ENCODE measurements around the gene TMPO. TPM values are rescaled to one million over a fixed set of nuclear protein-coding genes. Genes with fewer than 3 reads are reported as not detected.

TMPO gene
- total and polyA plus RNA-seq, 10 of the 15 experiments (the other 5 are each of a cell fraction or from before 2014, with no cell fraction given), result 79.8 to 246 (median 179) TPM

DNA sequence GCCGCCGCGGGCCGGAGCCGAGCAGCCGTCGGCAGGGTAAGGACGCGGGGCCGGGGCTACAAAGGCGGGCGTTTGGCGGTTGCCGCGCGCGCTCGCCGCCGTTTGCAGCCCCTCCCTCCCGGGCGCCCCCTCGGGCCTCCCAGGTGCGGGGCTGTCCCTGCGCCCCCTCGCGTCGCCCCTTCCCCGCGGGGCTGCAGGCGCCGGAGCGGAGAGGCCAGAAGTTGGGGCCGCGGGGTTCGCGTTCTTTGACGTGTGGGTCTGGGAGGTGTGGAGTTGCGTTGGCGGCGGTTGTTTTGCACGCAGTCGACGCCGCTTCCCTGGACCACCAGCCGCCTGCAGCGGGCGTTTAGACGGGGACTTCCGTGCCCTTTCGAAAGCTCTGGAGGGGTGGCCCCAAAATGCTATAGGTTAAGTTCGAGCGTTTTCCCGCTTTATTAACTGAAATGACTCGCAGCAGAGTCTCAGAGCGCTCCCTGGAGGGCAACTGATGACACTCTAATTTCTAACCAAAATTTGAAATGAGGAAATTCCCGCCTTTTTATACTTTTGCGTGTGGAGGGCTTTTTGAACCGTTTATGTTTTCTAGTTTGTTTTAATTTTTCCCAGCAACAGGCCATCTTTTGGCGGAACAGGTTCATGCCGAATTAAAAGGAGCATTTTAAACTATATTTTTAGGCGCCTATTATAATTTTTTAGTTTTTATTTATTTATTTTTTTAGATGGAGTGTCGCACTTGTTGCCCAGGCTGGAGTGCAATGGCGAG, 902 bp downstream of the TMPO start:
- H3K4me1 ChIP-seq (ENCODE audit: control insufficient read depth, insufficient read depth, low read length), result peaks cover 13% of the 10 kb centered on the region
- CTCF ChIA-PET, result interaction anchor here (0.6 to 8.0 kb wide), 5 partner anchors 11 to 183 kb away, joined by 3 to 101 read pairs (median 4); no protein-coding TSS in a partner anchor
- POLR2A ChIA-PET, result interaction anchor here (0.6 to 2.0 kb wide), 8 partner anchors 10 to 238 kb away, joined by 3 to 8 read pairs (median 3); partner anchors contain the start of gene SLC25A3
- no TSS peak for BruUV-seq (replicated peaks)
- intact Hi-C loops (cut with micrococcal nuclease; ENCODE audit: unreplicated experiment), result loop anchor here (1.0 to 5.0 kb wide), 5 partner anchors 13 to 199 kb away; partner anchors contain the start of gene SLC25A3
- WGBS (ENCODE audit: insufficient coverage, insufficient replicate concordance, low lambda C conversion rate, missing lambda C conversion rate), result under 1% methylated on average over 55 of the region's 64 CpGs
- no peaks in the 10 kb centered on the region for H3K36me3 ChIP-seq (ENCODE audit: control insufficient read depth in 2 of 2, insufficient read depth in 2 of 2, low read length in 1 of 2)
- H3K9ac ChIP-seq (ENCODE audit: control insufficient read depth, insufficient read depth, low read length), result peak overlapping the region; percentile 100
- peak overlapping the region; percentile 92 for H3K4me3 ChIP-seq
- peak; percentile 75 for FAIRE-seq
- no peaks in the 10 kb centered on the region for H3K27me3 ChIP-seq (replicated peaks in 1 of 2; ENCODE audit: control insufficient read depth in 2 of 2, insufficient read depth in 2 of 2, low read length in 1 of 2)
- H4K20me1 ChIP-seq (ENCODE audit: control insufficient read depth, insufficient read depth), result no peaks in the 10 kb centered on the region
- RAD21 ChIA-PET (ENCODE audit: unreplicated experiment), result interaction anchor here (0.7 to 2.1 kb wide), 5 partner anchors 15 to 116 kb away, joined by 3 to 17 read pairs (median 3); no protein-coding TSS in a partner anchor
- DNase-seq (ENCODE audit: low read depth, low spot score), result peak; percentile 79
- H3K4me2 ChIP-seq (ENCODE audit: control insufficient read depth, insufficient read depth), result peak overlapping the region; percentile 30; the same call in 1 of the 2 replicates
- peak; percentile 64 for ATAC-seq
- peaks cover 81% of the 10 kb centered on the region for H3K79me2 ChIP-seq (ENCODE audit: control insufficient read depth, insufficient read depth, low read length)
- H3K27ac ChIP-seq (ENCODE audit: control insufficient read depth, insufficient read depth), result peak overlapping the region; percentile 99
- in situ Hi-C loops (cut with MboI), result no loop called here
- SMC1A ChIA-PET (ENCODE audit: uncharacterized antibody, unreplicated experiment), result interaction anchor here (0.8 to 4.6 kb wide), 4 partner anchors 9 to 77 kb away, joined by 3 to 44 read pairs (median 3); partner anchors contain the start of gene SLC25A3
- H2AFZ ChIP-seq (ENCODE audit: control insufficient read depth, low read depth, low read length), result peak overlapping the region; percentile 81
- H3K9me3 ChIP-seq (replicated peaks; ENCODE audit: control insufficient read depth, insufficient read depth, low read length), result no peaks in the 10 kb centered on the region
- TF ChIP-seq, protein P1, sequence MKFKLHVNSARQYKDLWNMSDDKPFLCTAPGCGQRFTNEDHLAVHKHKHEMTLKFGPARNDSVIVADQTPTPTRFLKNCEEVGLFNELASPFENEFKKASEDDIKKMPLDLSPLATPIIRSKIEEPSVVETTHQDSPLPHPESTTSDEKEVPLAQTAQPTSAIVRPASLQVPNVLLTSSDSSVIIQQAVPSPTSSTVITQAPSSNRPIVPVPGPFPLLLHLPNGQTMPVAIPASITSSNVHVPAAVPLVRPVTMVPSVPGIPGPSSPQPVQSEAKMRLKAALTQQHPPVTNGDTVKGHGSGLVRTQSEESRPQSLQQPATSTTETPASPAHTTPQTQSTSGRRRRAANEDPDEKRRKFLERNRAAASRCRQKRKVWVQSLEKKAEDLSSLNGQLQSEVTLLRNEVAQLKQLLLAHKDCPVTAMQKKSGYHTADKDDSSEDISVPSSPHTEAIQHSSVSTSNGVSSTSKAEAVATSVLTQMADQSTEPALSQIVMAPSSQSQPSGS (IDR thresholded peaks at IDR 0.05; ENCODE audit: low read length), result peak; percentile 67
- TF ChIP-seq PAX8 (IDR thresholded peaks at IDR 0.05) (no peak; the same call in 1 of the 2 replicates), STAT1 (conservative IDR thresholded peaks at IDR 0.05) (0 out of 2 replicates have a peak, but pooled peaks have one; percentile 41), GABPA (IDR thresholded peaks at IDR 0.05; ENCODE audit: low read depth) (0 out of 2 replicates have a peak, but pooled peaks have one; percentile 15), FOXM1 (IDR thresholded peaks at IDR 0.05; ENCODE audit: low read depth, low read length) (peak; percentile 96), HDAC6 (IDR thresholded peaks at IDR 0.05; ENCODE audit: unreplicated experiment) (no peak), SMAD5 (IDR thresholded peaks at IDR 0.05; ENCODE audit: low read depth) (no peak), FOS (IDR thresholded peaks at IDR 0.05; ENCODE audit: borderline replicate concordance, extremely low read depth, insufficient read length) (no peak), EED (IDR thresholded peaks at IDR 0.05; ENCODE audit: low read depth) (peak; percentile 55), KLF5 (IDR thresholded peaks at IDR 0.05; ENCODE audit: partially characterized antibody) (peak; percentile 87), RB1 (IDR thresholded peaks at IDR 0.05; ENCODE audit: borderline replicate concordance) (peak; percentile 98), EGR1 (IDR thresholded peaks at IDR 0.05; ENCODE audit: borderline replicate concordance in 1 of 2, low read depth in 2 of 2, low read length in 2 of 2) (peak in 1 of 2 experiments; percentile 44; a peak in 1 of 3 replicates), SRF (IDR thresholded peaks at IDR 0.05; ENCODE audit: low read depth in 2 of 2, low read length in 2 of 2) (peak in 1 of 2 experiments; percentile 60; a peak in 1 of 4 replicates), MYB (IDR thresholded peaks at IDR 0.05; ENCODE audit: borderline replicate concordance, low read depth, low read length) (no peak)
- TF ChIP-seq, protein P2, sequence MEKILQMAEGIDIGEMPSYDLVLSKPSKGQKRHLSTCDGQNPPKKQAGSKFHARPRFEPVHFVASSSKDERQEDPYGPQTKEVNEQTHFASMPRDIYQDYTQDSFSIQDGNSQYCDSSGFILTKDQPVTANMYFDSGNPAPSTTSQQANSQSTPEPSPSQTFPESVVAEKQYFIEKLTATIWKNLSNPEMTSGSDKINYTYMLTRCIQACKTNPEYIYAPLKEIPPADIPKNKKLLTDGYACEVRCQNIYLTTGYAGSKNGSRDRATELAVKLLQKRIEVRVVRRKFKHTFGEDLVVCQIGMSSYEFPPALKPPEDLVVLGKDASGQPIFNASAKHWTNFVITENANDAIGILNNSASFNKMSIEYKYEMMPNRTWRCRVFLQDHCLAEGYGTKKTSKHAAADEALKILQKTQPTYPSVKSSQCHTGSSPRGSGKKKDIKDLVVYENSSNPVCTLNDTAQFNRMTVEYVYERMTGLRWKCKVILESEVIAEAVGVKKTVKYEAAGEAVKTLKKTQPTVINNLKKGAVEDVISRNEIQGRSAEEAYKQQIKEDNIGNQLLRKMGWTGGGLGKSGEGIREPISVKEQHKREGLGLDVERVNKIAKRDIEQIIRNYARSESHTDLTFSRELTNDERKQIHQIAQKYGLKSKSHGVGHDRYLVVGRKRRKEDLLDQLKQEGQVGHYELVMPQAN (conservative IDR thresholded peaks at IDR 0.05), result peak; percentile 70
- TF ChIP-seq, protein P3, sequence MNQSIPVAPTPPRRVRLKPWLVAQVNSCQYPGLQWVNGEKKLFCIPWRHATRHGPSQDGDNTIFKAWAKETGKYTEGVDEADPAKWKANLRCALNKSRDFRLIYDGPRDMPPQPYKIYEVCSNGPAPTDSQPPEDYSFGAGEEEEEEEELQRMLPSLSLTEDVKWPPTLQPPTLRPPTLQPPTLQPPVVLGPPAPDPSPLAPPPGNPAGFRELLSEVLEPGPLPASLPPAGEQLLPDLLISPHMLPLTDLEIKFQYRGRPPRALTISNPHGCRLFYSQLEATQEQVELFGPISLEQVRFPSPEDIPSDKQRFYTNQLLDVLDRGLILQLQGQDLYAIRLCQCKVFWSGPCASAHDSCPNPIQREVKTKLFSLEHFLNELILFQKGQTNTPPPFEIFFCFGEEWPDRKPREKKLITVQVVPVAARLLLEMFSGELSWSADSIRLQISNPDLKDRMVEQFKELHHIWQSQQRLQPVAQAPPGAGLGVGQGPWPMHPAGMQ (IDR thresholded peaks at IDR 0.05; ENCODE audit: borderline replicate concordance), result no peak

Data from GM12878 (cell line).